Measurements from ENCODE around the gene C3orf22. TPM values are rescaled to one million over a fixed set of nuclear protein-coding genes. Genes with fewer than 3 reads are reported as not detected.

C3orf22 gene
- total RNA-seq, 1 donor: not detected

DNA sequence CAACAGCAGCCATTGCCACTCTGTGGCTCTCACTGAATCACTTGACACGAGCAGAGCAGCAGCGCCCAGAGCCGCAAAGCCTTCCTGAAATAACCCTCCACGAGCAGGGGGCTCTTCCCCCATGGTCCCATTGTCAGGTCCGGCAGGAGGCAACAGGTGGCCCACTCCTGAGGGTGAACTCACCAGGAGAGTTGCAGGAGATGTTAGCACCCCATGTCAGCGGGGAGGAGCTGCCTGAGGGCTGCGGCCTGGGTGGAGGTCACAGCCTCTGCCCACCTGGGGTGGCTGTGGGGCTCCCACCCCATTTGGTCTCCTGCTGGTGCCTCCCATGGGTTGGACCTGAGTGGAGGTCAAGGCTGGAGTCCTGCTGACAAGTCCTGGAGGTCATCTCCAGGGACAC lies 12.3 kb upstream of the C3orf22 start:
- H3K27me3 ChIP-seq (ENCODE audit: insufficient read depth, low read length): peaks cover 20% of the 10 kb centered on the region
- H3K36me3 ChIP-seq (ENCODE audit: insufficient read depth, low read length): no peaks in the 10 kb centered on the region
- no peaks in the 10 kb centered on the region for H3K9me3 ChIP-seq (ENCODE audit: low read depth, low read length)
- no peak overlapping the region for H2AFZ ChIP-seq (ENCODE audit: low read length)
- no peak overlapping the region for H3K4me3 ChIP-seq (ENCODE audit: insufficient read depth, low read length)
- H4K20me1 ChIP-seq (ENCODE audit: insufficient read depth, low read length): no peaks in the 10 kb centered on the region
- no peaks in the 10 kb centered on the region for H3K4me1 ChIP-seq (ENCODE audit: insufficient read depth, low read length)
- H3K4me2 ChIP-seq (ENCODE audit: insufficient read depth, low read length): no peak overlapping the region
- H3K27ac ChIP-seq (ENCODE audit: low read depth, low read length): no peak overlapping the region
- TF ChIP-seq, protein P1, sequence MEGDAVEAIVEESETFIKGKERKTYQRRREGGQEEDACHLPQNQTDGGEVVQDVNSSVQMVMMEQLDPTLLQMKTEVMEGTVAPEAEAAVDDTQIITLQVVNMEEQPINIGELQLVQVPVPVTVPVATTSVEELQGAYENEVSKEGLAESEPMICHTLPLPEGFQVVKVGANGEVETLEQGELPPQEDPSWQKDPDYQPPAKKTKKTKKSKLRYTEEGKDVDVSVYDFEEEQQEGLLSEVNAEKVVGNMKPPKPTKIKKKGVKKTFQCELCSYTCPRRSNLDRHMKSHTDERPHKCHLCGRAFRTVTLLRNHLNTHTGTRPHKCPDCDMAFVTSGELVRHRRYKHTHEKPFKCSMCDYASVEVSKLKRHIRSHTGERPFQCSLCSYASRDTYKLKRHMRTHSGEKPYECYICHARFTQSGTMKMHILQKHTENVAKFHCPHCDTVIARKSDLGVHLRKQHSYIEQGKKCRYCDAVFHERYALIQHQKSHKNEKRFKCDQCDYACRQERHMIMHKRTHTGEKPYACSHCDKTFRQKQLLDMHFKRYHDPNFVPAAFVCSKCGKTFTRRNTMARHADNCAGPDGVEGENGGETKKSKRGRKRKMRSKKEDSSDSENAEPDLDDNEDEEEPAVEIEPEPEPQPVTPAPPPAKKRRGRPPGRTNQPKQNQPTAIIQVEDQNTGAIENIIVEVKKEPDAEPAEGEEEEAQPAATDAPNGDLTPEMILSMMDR (IDR thresholded peaks at IDR 0.05; ENCODE audit: extremely low read depth, low read depth, low read length): no peak
- peak; percentile 35 for DNase-seq (ENCODE audit: insufficient read length, low spot score, missing footprints)
- no peaks in the 10 kb centered on the region for H3K79me2 ChIP-seq (ENCODE audit: insufficient read depth, low read length)

DNA sequence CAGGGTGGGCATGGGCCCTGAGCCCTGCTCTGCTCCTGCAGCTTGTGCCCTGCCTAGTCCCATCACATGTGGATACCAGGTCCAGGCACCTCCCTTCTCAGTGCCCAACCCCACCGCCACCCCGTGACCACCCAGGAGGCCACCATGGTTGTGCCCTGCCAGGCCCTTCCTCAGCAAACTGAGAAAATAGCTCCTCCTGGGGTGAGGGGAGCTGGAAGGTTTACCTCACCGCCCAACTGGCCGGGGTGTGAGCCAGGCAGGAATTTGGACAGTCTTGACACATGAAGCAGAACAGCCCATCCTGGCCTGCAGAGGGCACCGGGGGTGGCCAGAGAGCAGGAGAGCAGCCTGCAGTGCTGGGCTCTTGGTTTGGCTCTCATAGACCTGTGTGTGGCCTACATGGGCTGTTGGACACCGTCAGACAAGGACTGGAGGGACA lies 11.4 kb upstream of the C3orf22 start:
- DNase-seq (ENCODE audit: insufficient read length, low spot score, missing footprints): peak; percentile 29
- TF ChIP-seq, protein P1 (IDR thresholded peaks at IDR 0.05; ENCODE audit: extremely low read depth, low read depth, low read length): peak; percentile 17
- Histone ChIP-seq H3K4me1 (ENCODE audit: insufficient read depth, low read length) (no peaks in the 10 kb centered on the region), H2AFZ (ENCODE audit: low read length) (no peak overlapping the region), H3K4me3 (ENCODE audit: insufficient read depth, low read length) (no peak overlapping the region), H3K79me2 (ENCODE audit: insufficient read depth, low read length) (no peaks in the 10 kb centered on the region), H3K27me3 (ENCODE audit: insufficient read depth, low read length) (peaks cover 28% of the 10 kb centered on the region), H3K9me3 (ENCODE audit: low read depth, low read length) (no peaks in the 10 kb centered on the region), H3K36me3 (ENCODE audit: insufficient read depth, low read length) (no peaks in the 10 kb centered on the region), H3K4me2 (ENCODE audit: insufficient read depth, low read length) (no peak overlapping the region), H3K27ac (ENCODE audit: low read depth, low read length) (no peak overlapping the region), H4K20me1 (ENCODE audit: insufficient read depth, low read length) (no peaks in the 10 kb centered on the region)

DNA sequence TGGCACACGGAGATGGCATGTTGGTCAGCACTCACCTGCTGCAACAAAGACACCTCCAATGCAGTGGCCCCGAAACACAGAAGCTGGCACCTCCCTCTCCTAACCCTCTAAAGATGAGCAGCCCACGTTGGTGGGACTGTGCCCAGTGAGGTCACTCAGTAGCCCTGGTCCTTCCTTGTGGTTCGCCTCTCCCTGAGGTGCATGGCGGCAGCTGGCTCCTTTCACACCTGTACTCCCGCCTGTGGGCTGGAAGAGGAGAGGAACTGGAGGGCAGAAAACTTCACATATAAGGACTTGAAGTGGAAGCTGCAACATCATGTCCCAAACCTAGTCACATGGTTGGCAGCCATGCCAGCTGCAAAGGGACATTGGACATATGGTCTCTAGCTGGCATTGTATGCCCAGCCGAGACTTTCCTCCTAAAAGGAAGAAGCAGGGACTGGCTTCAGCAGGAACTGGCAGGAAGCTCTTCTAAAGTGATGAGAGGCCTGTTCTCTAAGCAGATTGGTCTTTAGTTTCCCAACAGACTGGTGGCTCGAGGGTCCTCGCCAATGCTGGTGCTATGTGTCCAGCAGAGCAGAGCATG lies 10.8 kb upstream of the C3orf22 start:
- no peaks in the 10 kb centered on the region for H3K9me3 ChIP-seq (ENCODE audit: low read depth, low read length)
- H3K79me2 ChIP-seq (ENCODE audit: insufficient read depth, low read length): no peaks in the 10 kb centered on the region
- H3K27ac ChIP-seq (ENCODE audit: low read depth, low read length): no peak overlapping the region
- no peaks in the 10 kb centered on the region for H3K36me3 ChIP-seq (ENCODE audit: insufficient read depth, low read length)
- H3K4me2 ChIP-seq (ENCODE audit: insufficient read depth, low read length): no peak overlapping the region
- no peak overlapping the region for H3K4me3 ChIP-seq (ENCODE audit: insufficient read depth, low read length)
- H2AFZ ChIP-seq (ENCODE audit: low read length): no peak overlapping the region
- H3K27me3 ChIP-seq (ENCODE audit: insufficient read depth, low read length): peaks cover 30% of the 10 kb centered on the region
- DNase-seq (ENCODE audit: insufficient read length, low spot score, missing footprints): no peak
- TF ChIP-seq, protein P1 (IDR thresholded peaks at IDR 0.05; ENCODE audit: extremely low read depth, low read depth, low read length): no peak
- no peaks in the 10 kb centered on the region for H4K20me1 ChIP-seq (ENCODE audit: insufficient read depth, low read length)
- no peaks in the 10 kb centered on the region for H3K4me1 ChIP-seq (ENCODE audit: insufficient read depth, low read length)

GRCh38 chr3:126568776-126569342 lies 10.1 kb upstream of the C3orf22 start:
- H3K36me3 ChIP-seq (ENCODE audit: insufficient read depth, low read length): no peaks in the 10 kb centered on the region
- no peak for DNase-seq (ENCODE audit: insufficient read length, low spot score, missing footprints)

More at GRCh38 chr3:126568776-126569342, 10.1 kb upstream of the C3orf22 start:
- no peak overlapping the region for H3K27ac ChIP-seq (ENCODE audit: low read depth, low read length)
- no peak overlapping the region for H3K4me3 ChIP-seq (ENCODE audit: insufficient read depth, low read length)
- TF ChIP-seq, protein P1 (IDR thresholded peaks at IDR 0.05; ENCODE audit: extremely low read depth, low read depth, low read length): no peak
- no peak overlapping the region for H3K4me2 ChIP-seq (ENCODE audit: insufficient read depth, low read length)
- H3K4me1 ChIP-seq (ENCODE audit: insufficient read depth, low read length): no peaks in the 10 kb centered on the region
- H2AFZ ChIP-seq (ENCODE audit: low read length): no peak overlapping the region
- no peaks in the 10 kb centered on the region for H4K20me1 ChIP-seq (ENCODE audit: insufficient read depth, low read length)
- peaks cover 33% of the 10 kb centered on the region for H3K27me3 ChIP-seq (ENCODE audit: insufficient read depth, low read length)
- no peaks in the 10 kb centered on the region for H3K9me3 ChIP-seq (ENCODE audit: low read depth, low read length)
- H3K79me2 ChIP-seq (ENCODE audit: insufficient read depth, low read length): no peaks in the 10 kb centered on the region
